Measurements from ENCODE around the gene GHRHR.

DNA sequence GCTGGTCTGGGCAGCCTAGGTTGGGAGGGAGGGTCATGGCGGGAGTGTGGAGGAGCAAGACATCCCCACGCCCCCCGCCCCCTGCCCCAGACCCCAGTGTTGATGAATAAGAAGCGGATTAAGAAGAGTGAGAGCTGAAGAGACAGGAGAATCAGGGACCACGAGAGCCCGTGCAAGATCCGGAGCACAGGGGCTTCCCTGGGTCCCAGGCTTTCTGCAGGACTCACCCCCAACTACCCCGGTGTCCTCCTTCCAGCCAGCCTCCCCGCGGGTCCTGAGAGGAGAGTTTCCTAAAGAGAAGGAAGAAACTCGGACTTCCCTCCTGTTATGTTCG, 20.1 kb downstream of the GHRHR start:
- TF ChIP-seq, protein P1, sequence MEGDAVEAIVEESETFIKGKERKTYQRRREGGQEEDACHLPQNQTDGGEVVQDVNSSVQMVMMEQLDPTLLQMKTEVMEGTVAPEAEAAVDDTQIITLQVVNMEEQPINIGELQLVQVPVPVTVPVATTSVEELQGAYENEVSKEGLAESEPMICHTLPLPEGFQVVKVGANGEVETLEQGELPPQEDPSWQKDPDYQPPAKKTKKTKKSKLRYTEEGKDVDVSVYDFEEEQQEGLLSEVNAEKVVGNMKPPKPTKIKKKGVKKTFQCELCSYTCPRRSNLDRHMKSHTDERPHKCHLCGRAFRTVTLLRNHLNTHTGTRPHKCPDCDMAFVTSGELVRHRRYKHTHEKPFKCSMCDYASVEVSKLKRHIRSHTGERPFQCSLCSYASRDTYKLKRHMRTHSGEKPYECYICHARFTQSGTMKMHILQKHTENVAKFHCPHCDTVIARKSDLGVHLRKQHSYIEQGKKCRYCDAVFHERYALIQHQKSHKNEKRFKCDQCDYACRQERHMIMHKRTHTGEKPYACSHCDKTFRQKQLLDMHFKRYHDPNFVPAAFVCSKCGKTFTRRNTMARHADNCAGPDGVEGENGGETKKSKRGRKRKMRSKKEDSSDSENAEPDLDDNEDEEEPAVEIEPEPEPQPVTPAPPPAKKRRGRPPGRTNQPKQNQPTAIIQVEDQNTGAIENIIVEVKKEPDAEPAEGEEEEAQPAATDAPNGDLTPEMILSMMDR (IDR thresholded peaks at IDR 0.05; ENCODE audit: low read length) = no peak
- TF ChIP-seq EZH2 (optimal IDR thresholded peaks at IDR 0.05; ENCODE audit: low read depth, low read length) = no peak
